Osteoblast (primary cell): ENCODE data around the gene GATC. TPM values are rescaled to one million over a fixed set of nuclear protein-coding genes. Genes with fewer than 3 reads are reported as not detected.

Experiments
- DNase-seq: peaks from one replicate; pipeline ENCODE4 v3.0.0; 2011; ENCODE audit warnings: low spot score, mixed read lengths; ENCODE audit not compliant: insufficient read length; ENCODE audit errors: missing footprints
- H2AFZ ChIP-seq: 2 replicates; pipeline ENCODE4 v1.6.0; 2011; ENCODE audit warnings: mild to moderate bottlenecking, low read length
- H3K27ac ChIP-seq: 2 replicates; pipeline ENCODE4 v1.5.1; 2011; ENCODE audit warnings: mild to moderate bottlenecking, low read depth, low read length, moderate library complexity
- H3K27me3 ChIP-seq: 2 replicates; pipeline ENCODE4 v1.6.0; 2012; ENCODE audit warnings: mild to moderate bottlenecking, control low read depth, inconsistent platforms, low read length, moderate library complexity; ENCODE audit not compliant: insufficient read depth
- H3K36me3 ChIP-seq: 2 replicates; pipeline ENCODE4 v1.5.1; 2011; ENCODE audit warnings: mild to moderate bottlenecking, low read length, control low read depth, moderate library complexity; ENCODE audit not compliant: insufficient read depth
- H3K4me1 ChIP-seq: 2 replicates; pipeline ENCODE4 v1.5.1; 2011; ENCODE audit warnings: mild to moderate bottlenecking, low read length, control low read depth, moderate library complexity; ENCODE audit not compliant: insufficient read depth
- H3K4me2 ChIP-seq: 2 replicates; pipeline ENCODE4 v1.6.0; 2011; ENCODE audit warnings: mild to moderate bottlenecking, low read length; ENCODE audit not compliant: insufficient read depth
- H3K4me3 ChIP-seq: fragments of 200-600 bp; sonication (generic); 3 replicates; pipeline ENCODE4 v1.5.1; 2012; ENCODE audit warnings: mild to moderate bottlenecking, low read length, inconsistent platforms; ENCODE audit not compliant: insufficient read depth
- H3K79me2 ChIP-seq: 2 replicates; pipeline ENCODE4 v1.6.0; 2012; ENCODE audit warnings: mild to moderate bottlenecking, low read length, control low read depth, inconsistent platforms; ENCODE audit not compliant: insufficient read depth
- H3K9me3 ChIP-seq: 2 replicates; pipeline ENCODE4 v1.5.1; 2011; ENCODE audit warnings: low read depth, low read length, control low read depth
- H4K20me1 ChIP-seq: 2 replicates; pipeline ENCODE4 v1.6.0; 2012; ENCODE audit warnings: mild to moderate bottlenecking, low read length, control low read depth; ENCODE audit not compliant: insufficient read depth
- CTCF ChIP-seq: IDR thresholded peaks from 2 replicates; pipeline ENCODE4 v1.5.1; 2011; ENCODE audit warnings: mild to moderate bottlenecking, low read depth, low read length, moderate library complexity; ENCODE audit errors: extremely low read depth
- total RNA-seq: library from RNA; depleted of rRNA; stranded (reverse); fragments of >200 nt; gene quantifications from 2 replicates; pipeline ENCODE4 v1.2.3, GENCODE V29; 2012

GATC gene
- total RNA-seq, 1 donor, result 14.5 TPM

- Histone ChIP-seq H3K36me3 (peaks cover 5% of the 10 kb centered on the region), H2AFZ (no peak overlapping the region), H3K4me1 (no peaks in the 10 kb centered on the region), H3K27ac (no peak overlapping the region), H3K4me2 (no peak overlapping the region), H3K27me3 (no peaks in the 10 kb centered on the region), H3K4me3 (no peak overlapping the region), H3K9me3 (no peaks in the 10 kb centered on the region), H4K20me1 (peaks cover 6% of the 10 kb centered on the region), H3K79me2 (no peaks in the 10 kb centered on the region)
- no peak for TF ChIP-seq CTCF
- no peak for DNase-seq
Observed at GRCh38 chr12:120488057-120488640, 41.9 kb downstream of the GATC start.

GRCh38 chr12:120489018-120489417, 42.8 kb downstream of the GATC start:
- no peak overlapping the region for H3K4me2 ChIP-seq
- peaks cover 6% of the 10 kb centered on the region for H4K20me1 ChIP-seq
- no peaks in the 10 kb centered on the region for H3K9me3 ChIP-seq
- peaks cover 5% of the 10 kb centered on the region for H3K36me3 ChIP-seq
- H2AFZ ChIP-seq, result no peak overlapping the region
- no peak overlapping the region for H3K4me3 ChIP-seq
- no peak overlapping the region for H3K27ac ChIP-seq
- H3K4me1 ChIP-seq, result no peaks in the 10 kb centered on the region
- no peaks in the 10 kb centered on the region for H3K79me2 ChIP-seq
- DNase-seq, result no peak
- TF ChIP-seq CTCF, result no peak
- no peaks in the 10 kb centered on the region for H3K27me3 ChIP-seq

- H3K9me3 ChIP-seq, result no peaks in the 10 kb centered on the region
- no peak for DNase-seq
- H3K27ac ChIP-seq, result no peak overlapping the region
- H3K27me3 ChIP-seq, result no peaks in the 10 kb centered on the region
- no peak for TF ChIP-seq CTCF
- peaks cover 8% of the 10 kb centered on the region for H3K4me1 ChIP-seq
- H3K4me3 ChIP-seq, result no peak overlapping the region
- peaks cover 6% of the 10 kb centered on the region for H4K20me1 ChIP-seq
- no peak overlapping the region for H2AFZ ChIP-seq
- H3K4me2 ChIP-seq, result no peak overlapping the region
- peaks cover 8% of the 10 kb centered on the region for H3K79me2 ChIP-seq
- H3K36me3 ChIP-seq, result peaks cover 5% of the 10 kb centered on the region
Observed at GRCh38 chr12:120490325-120490724, 44.1 kb downstream of the GATC start.

GRCh38 chr12:120490833-120491512, 44.7 kb downstream of the GATC start:
- peaks cover 13% of the 10 kb centered on the region for H3K79me2 ChIP-seq
- H2AFZ ChIP-seq, result no peak overlapping the region
- DNase-seq, result peak; percentile 56
- H4K20me1 ChIP-seq, result peaks cover 6% of the 10 kb centered on the region
- TF ChIP-seq CTCF, result no peak
- H3K9me3 ChIP-seq, result no peaks in the 10 kb centered on the region
- H3K4me3 ChIP-seq, result no peak overlapping the region
- peaks cover 9% of the 10 kb centered on the region for H3K4me1 ChIP-seq
- peaks cover 5% of the 10 kb centered on the region for H3K36me3 ChIP-seq
- no peak overlapping the region for H3K27ac ChIP-seq
- no peaks in the 10 kb centered on the region for H3K27me3 ChIP-seq
- H3K4me2 ChIP-seq, result no peak overlapping the region
